ENCODE measurements around the gene FADS1.

GRCh38 chr11:61840371-61840770 lies 23.6 kb upstream of the FADS1 start:
- no peak for TF ChIP-seq CTCF (IDR thresholded peaks at IDR 0.05)
- no peak for TF ChIP-seq ATF6 (CRISPR knock-in tag; IDR thresholded peaks at IDR 0.05)
- TF ChIP-seq E2F5 (CRISPR knock-in tag; IDR thresholded peaks at IDR 0.05), result no peak
